KMS-11 (cell line): ENCODE measurements around the gene IFIT3.
A peak's percentile ranks its signal among the peaks of the same experiment; 100 is the strongest.

ENCODE experiments used
- H2AFZ ChIP-seq: fragments of 200-600 bp; sonication (generic); 2 replicates; pipeline ENCODE4 v1.6.1; 2016; ENCODE audit warnings: antibody characterized with exemption, mixed run types, low read depth
- H3K27ac ChIP-seq: fragments of 200-600 bp; sonication (generic); 2 replicates; pipeline ENCODE4 v1.6.1; 2016; ENCODE audit warnings: mild to moderate bottlenecking, mixed run types
- H3K27me3 ChIP-seq: fragments of 200-600 bp; sonication (generic); 2 replicates; pipeline ENCODE4 v1.6.1; 2017; ENCODE audit warnings: mild to moderate bottlenecking, low read depth, mixed run types, moderate library complexity; ENCODE audit not compliant: insufficient read depth
- H3K36me3 ChIP-seq: fragments of 200-600 bp; sonication (generic); 2 replicates; pipeline ENCODE4 v1.6.1; 2017; ENCODE audit warnings: mild to moderate bottlenecking, mixed run types; ENCODE audit not compliant: insufficient read depth
- H3K4me1 ChIP-seq: fragments of 200-600 bp; sonication (generic); 2 replicates; pipeline ENCODE4 v1.6.1; 2016; ENCODE audit warnings: mild to moderate bottlenecking, low read depth, mixed run types; ENCODE audit not compliant: poor library complexity, severe bottlenecking
- H3K4me2 ChIP-seq: fragments of 200-600 bp; sonication (generic); 2 replicates; pipeline ENCODE4 v1.7.0; 2016; ENCODE audit warnings: mild to moderate bottlenecking, mixed run types
- H3K4me3 ChIP-seq: fragments of 200-600 bp; sonication (generic); IDR thresholded peaks from 2 replicates; pipeline ENCODE4 v1.6.1; 2017; ENCODE audit warnings: low read depth, low read length, mixed read lengths; ENCODE audit not compliant: insufficient read depth
- H3K79me2 ChIP-seq: fragments of 200-600 bp; sonication (generic); 2 replicates; pipeline ENCODE4 v1.6.1; 2016; ENCODE audit warnings: low read depth, mixed run types; ENCODE audit not compliant: insufficient read depth
- H3K9ac ChIP-seq: fragments of 200-600 bp; sonication (generic); 2 replicates; pipeline ENCODE4 v1.6.1; 2016; ENCODE audit warnings: mild to moderate bottlenecking, mixed run types
- H4K20me1 ChIP-seq: fragments of 200-600 bp; sonication (generic); 2 replicates; pipeline ENCODE4 v1.6.1; 2016; ENCODE audit warnings: mild to moderate bottlenecking, mixed run types; ENCODE audit not compliant: insufficient read depth
- TF ChIP-seq, protein P1 (sequence below): fragments of 200-600 bp; sonication (generic); conservative IDR thresholded peaks from 2 replicates; pipeline ENCODE4 v1.6.1; 2017; ENCODE audit warnings: low read depth, mild to moderate bottlenecking, antibody characterized with exemption, low read length, moderate library complexity, mixed read lengths

The IFIT3 gene

DNA sequence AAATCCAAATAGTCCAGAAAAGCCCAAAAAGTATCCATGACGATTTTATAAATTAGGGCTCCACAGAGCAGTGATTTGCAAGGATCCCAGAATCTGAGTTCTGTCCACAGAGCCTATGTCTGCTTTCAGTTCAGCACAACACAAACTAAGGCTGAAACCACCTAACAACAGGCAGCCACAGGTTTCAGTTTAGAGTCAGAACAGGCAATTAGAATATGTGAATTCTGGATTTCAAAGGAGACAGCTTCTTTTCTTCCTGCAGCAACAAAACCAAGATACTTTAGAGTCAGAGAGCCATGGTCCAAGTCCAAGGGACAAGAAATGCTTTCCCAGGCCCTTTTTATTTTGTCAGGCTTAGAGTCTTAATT lies 23.6 kb downstream of the IFIT3 start:
- H3K36me3 ChIP-seq = no peaks in the 10 kb centered on the region
- no peak overlapping the region for H3K4me3 ChIP-seq
- H3K27me3 ChIP-seq = no peaks in the 10 kb centered on the region
- peak overlapping the region; percentile 5; the same call in 1 of the 2 replicates for H2AFZ ChIP-seq
- no peaks in the 10 kb centered on the region for H4K20me1 ChIP-seq
- H3K9ac ChIP-seq = peak overlapping the region; percentile 68
- peaks cover 90% of the 10 kb centered on the region for H3K4me1 ChIP-seq
- H3K79me2 ChIP-seq = no peaks in the 10 kb centered on the region
- H3K27ac ChIP-seq = peak overlapping the region; percentile 95
- peak overlapping the region; percentile 83 for H3K4me2 ChIP-seq
- TF ChIP-seq, protein P1, sequence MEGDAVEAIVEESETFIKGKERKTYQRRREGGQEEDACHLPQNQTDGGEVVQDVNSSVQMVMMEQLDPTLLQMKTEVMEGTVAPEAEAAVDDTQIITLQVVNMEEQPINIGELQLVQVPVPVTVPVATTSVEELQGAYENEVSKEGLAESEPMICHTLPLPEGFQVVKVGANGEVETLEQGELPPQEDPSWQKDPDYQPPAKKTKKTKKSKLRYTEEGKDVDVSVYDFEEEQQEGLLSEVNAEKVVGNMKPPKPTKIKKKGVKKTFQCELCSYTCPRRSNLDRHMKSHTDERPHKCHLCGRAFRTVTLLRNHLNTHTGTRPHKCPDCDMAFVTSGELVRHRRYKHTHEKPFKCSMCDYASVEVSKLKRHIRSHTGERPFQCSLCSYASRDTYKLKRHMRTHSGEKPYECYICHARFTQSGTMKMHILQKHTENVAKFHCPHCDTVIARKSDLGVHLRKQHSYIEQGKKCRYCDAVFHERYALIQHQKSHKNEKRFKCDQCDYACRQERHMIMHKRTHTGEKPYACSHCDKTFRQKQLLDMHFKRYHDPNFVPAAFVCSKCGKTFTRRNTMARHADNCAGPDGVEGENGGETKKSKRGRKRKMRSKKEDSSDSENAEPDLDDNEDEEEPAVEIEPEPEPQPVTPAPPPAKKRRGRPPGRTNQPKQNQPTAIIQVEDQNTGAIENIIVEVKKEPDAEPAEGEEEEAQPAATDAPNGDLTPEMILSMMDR = no peak

DNA sequence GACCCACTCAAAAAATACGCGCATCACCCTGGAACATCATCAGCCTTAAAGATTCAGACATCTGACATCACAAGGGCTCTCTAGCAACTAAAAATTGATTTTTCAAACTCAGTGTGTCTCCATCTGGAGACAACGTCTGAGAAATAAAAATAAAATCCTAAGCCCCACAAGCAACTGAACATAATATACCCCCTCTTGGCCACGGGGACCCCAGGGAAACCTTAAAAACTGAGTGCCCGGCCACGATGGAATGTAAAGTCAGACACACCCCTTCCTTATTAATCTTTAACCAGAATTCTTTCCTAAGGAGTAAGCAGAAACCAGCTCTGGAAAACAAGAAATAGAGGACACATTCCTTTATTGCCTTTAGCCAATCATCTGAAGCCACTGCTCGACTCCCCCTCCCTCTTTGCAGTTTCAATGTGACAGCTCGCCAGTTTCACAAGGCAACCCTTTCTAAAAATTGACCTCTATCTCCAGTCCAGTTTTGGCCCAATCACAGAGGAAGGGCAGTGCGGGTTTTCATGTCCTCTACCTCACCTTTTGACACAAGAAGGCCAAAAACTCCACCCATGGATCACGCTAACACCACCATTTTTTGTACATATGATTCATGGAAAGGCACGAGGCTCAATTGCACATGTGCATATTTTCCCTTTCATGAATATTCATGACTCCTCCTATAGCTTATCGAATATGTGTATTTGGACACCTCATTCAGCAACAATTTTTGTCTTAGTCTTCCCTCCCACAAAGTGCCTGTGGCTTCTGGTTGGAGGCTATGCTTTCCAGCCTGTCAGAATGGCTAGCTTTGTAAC lies 24.2 kb downstream of the IFIT3 start:
- Histone ChIP-seq H3K4me1 (peaks cover 90% of the 10 kb centered on the region), H3K27me3 (no peaks in the 10 kb centered on the region), H3K27ac (peak overlapping the region; percentile 95), H3K4me2 (peak overlapping the region; percentile 83), H3K79me2 (no peaks in the 10 kb centered on the region), H2AFZ (peak overlapping the region; percentile 5; the same call in 1 of the 2 replicates), H4K20me1 (no peaks in the 10 kb centered on the region), H3K4me3 (no peak overlapping the region), H3K36me3 (no peaks in the 10 kb centered on the region), H3K9ac (peak overlapping the region; percentile 68)
- TF ChIP-seq, protein P1 = no peak

DNA sequence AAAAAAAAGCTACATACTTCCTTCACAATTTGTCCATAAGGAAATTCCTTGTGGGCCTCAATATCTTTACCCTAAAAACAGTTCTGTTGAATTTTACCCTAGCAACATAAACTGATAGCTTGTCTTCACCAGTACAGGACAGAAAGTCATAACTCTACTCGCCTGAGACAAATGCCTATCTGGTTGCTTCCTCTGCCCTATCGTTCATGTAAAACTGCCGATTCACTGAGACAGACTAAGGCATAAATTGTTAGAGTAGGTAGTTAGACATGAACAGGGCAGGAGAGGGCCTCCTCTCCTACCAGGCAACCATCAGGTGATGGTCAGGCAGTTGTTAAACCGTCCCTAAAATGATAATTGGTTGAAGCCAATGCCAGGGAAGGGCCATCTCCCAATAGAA lies 25.0 kb downstream of the IFIT3 start:
- Histone ChIP-seq H3K79me2 (no peaks in the 10 kb centered on the region), H3K4me3 (no peak overlapping the region), H4K20me1 (no peaks in the 10 kb centered on the region), H3K36me3 (no peaks in the 10 kb centered on the region), H3K27ac (peak overlapping the region; percentile 95), H3K27me3 (no peaks in the 10 kb centered on the region), H2AFZ (peak overlapping the region; percentile 25; the same call in 1 of the 2 replicates), H3K4me1 (peaks cover 89% of the 10 kb centered on the region), H3K4me2 (peak overlapping the region; percentile 83), H3K9ac (peak overlapping the region; percentile 68; the same call in 1 of the 2 replicates)
- TF ChIP-seq, protein P1 = no peak

DNA sequence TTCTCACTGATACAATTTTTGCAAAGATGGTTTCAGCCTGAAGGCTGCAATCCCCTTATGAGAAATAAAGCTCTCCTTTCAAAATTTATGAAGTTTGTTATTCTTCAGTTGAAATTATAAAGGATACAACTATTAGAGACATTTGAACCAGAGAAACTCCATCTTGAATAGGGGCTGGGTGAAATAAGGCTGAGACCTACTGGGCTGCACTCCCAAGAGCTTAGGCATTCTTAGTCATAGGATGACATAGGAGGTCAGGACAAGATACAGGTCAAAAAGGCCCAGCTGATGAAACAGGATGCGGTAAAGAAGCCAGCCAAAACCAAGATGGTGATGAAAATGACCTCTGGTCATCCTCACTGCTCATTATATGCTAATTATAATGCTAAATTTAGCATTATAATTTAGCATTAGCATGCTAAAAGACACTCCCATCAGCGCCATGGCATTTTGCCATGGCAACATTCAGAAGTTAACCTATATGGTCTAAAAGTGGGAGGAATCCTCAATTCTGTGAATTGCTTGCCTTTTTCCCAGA lies 27.7 kb downstream of the IFIT3 start:
- no peaks in the 10 kb centered on the region for H3K79me2 ChIP-seq
- H3K27me3 ChIP-seq = no peaks in the 10 kb centered on the region
- peaks cover 80% of the 10 kb centered on the region for H3K4me1 ChIP-seq
- H3K36me3 ChIP-seq = no peaks in the 10 kb centered on the region
- no peak overlapping the region for H3K9ac ChIP-seq
- H4K20me1 ChIP-seq = no peaks in the 10 kb centered on the region
- TF ChIP-seq, protein P1 = no peak
- no peak overlapping the region; the same call in 1 of the 2 replicates for H3K4me2 ChIP-seq
- H2AFZ ChIP-seq = no peak overlapping the region
- no peak overlapping the region for H3K27ac ChIP-seq
- H3K4me3 ChIP-seq = no peak overlapping the region
